Islet of Langerhans (tissue), 1 donor: ENCODE measurements around the gene OR3A2.
"Not testable (repeated sequence)": the region's sequence is repeated elsewhere in the genome, so short reads cannot be mapped to it uniquely, and the experiment has no call there.

Experiments
- FAIRE-seq: peaks from one replicate; lab custom pipeline; 2011; peaks lifted over from hg19 to GRCh38; lab: Jason Lieb, UNC

OR3A2 gene

GRCh38 chr17:3282901-3283300, 103.2 kb downstream of the OR3A2 start:
- FAIRE-seq, result no peak

GRCh38 chr17:3276126-3276525, 110.0 kb downstream of the OR3A2 start:
- FAIRE-seq, result no peak

GRCh38 chr17:3271072-3271848, 114.8 kb downstream of the OR3A2 start:
- FAIRE-seq, result no peak

- FAIRE-seq, result no peak
Observed at GRCh38 chr17:3260600-3260999, 125.5 kb downstream of the OR3A2 start.

- no peak for FAIRE-seq
Observed at GRCh38 chr17:3260163-3260562, 125.9 kb downstream of the OR3A2 start.

- FAIRE-seq, result no peak
Observed at GRCh38 chr17:3256575-3256974, 129.5 kb downstream of the OR3A2 start.

GRCh38 chr17:3249013-3249412, 137.1 kb downstream of the OR3A2 start:
- not testable (repeated sequence) for FAIRE-seq

GRCh38 chr17:3244841-3245240, 141.3 kb downstream of the OR3A2 start:
- FAIRE-seq, result not testable (repeated sequence)

- FAIRE-seq, result not testable (repeated sequence)
Observed at GRCh38 chr17:3241044-3241443, 145.1 kb downstream of the OR3A2 start.

- not testable (repeated sequence) for FAIRE-seq
Observed at GRCh38 chr17:3238685-3239084, 147.4 kb downstream of the OR3A2 start.

- FAIRE-seq, result not testable (repeated sequence)
Observed at GRCh38 chr17:3232300-3232699, 153.8 kb downstream of the OR3A2 start.
